Panc1 (cell line): ENCODE results near the gene ADAMTS14. TPM values are rescaled to one million over a fixed set of nuclear protein-coding genes. Genes with fewer than 3 reads are reported as not detected.
"Not testable (repeated sequence)": the region's sequence is repeated elsewhere in the genome, so short reads cannot be mapped to it uniquely, and the experiment has no call there.

ENCODE experiments used
- ATAC-seq: fragments of 200-7000 bp; cut with Tn5 transposase; 2 replicates; pipeline ENCODE4 v1.9.1; 2020; ENCODE audit warnings: mild to moderate bottlenecking, moderate library complexity
- BruUV-seq: library from RNA; stranded (reverse); fragments of 400-500 nt; replicated peaks from 2 replicates; lab custom pipeline; 2021; lab: Mats Ljungman, UMichigan
- CTCF ChIA-PET: fragments of 300-600 bp; sonication (Branson Sonifier 250); formaldehyde crosslinking; loops from one replicate; lab custom pipeline; 2022; ENCODE audit warnings: antibody characterized with exemption; lab: Charles Lee
- POLR2A ChIA-PET: fragments of 300-600 bp; sonication (Branson Sonifier 250); formaldehyde crosslinking; loops from one replicate; lab custom pipeline; 2022; ENCODE audit warnings: antibody characterized with exemption; lab: Charles Lee
- DNase-seq: peaks from one replicate; pipeline ENCODE4 v3.0.0-alpha.2; 2010; ENCODE audit warnings: low read depth, low spot score
- H3K27ac ChIP-seq: 2 replicates; pipeline ENCODE4 v1.5.1; 2011; ENCODE audit warnings: mild to moderate bottlenecking, low read length, inconsistent platforms
- H3K27me3 ChIP-seq: fragments of 200-500 bp; sonication (Bioruptor generic); 2 replicates; pipeline ENCODE4 v1.6.0; 2014; ENCODE audit warnings: low read length, inconsistent platforms; ENCODE audit not compliant: control insufficient read depth, insufficient read depth
- H3K36me3 ChIP-seq: fragments of 200-500 bp; sonication (Bioruptor generic); 2 replicates; pipeline ENCODE4 v1.5.1; 2014; ENCODE audit warnings: inconsistent platforms, mild to moderate bottlenecking, low read length, moderate library complexity; ENCODE audit not compliant: control insufficient read depth, insufficient read depth
- H3K4me1 ChIP-seq: 2 replicates; pipeline ENCODE4 v1.5.1; 2011; ENCODE audit warnings: inconsistent platforms, mild to moderate bottlenecking, low read length, moderate library complexity; ENCODE audit not compliant: control insufficient read depth, insufficient read depth
- H3K4me3 ChIP-seq, 2 experiments: 2 replicates each; pipeline ENCODE4 v1.5.1; 2011 to 2012; ENCODE audit warnings: low read depth in 2 of 2, low read length in 2 of 2, mild to moderate bottlenecking in 2 of 2, inconsistent platforms in 1 of 2, moderate library complexity in 1 of 2
- H3K9me3 ChIP-seq: fragments of 200-500 bp; sonication (Bioruptor generic); 2 replicates; pipeline ENCODE4 v1.5.1; 2014; ENCODE audit warnings: low read depth, mild to moderate bottlenecking, inconsistent platforms, low read length, moderate library complexity; ENCODE audit not compliant: control insufficient read depth, insufficient read depth
- POLR2AphosphoS5 ChIP-seq: IDR thresholded peaks from 2 replicates; pipeline ENCODE4 v1.6.1; 2012; ENCODE audit warnings: mild to moderate bottlenecking, low read depth, low read length, moderate library complexity
- SIN3A ChIP-seq: IDR thresholded peaks from 2 replicates; pipeline ENCODE4 v1.6.1; 2012; ENCODE audit warnings: low read depth, mild to moderate bottlenecking, low read length, moderate library complexity, borderline replicate concordance; ENCODE audit not compliant: insufficient read depth
- TCF7L2 ChIP-seq: IDR thresholded peaks from 2 replicates; pipeline ENCODE4 v1.6.1; 2011; ENCODE audit warnings: mild to moderate bottlenecking, low read depth, low read length, inconsistent platforms
- in situ Hi-C: cut with HindIII; loops from 2 replicates; pipeline ENCODE4 v1.10.0; 2016; ENCODE audit warnings: low sequenced_read_pairs, low pct_unique_long_range_greater_than_20kb
- intact Hi-C: fragments of 100-400 bp; cut with micrococcal nuclease; formaldehyde crosslinking; loops from one replicate; pipeline ENCODE4 v1.10.0; 2022; ENCODE audit not compliant: unreplicated experiment
- total RNA-seq: library from RNA; stranded (reverse); gene quantifications from one replicate; pipeline ENCODE4 v1.2.1, GENCODE V29; 2021; ENCODE audit not compliant: unreplicated experiment
- TF ChIP-seq, protein P1 (sequence below), 2 experiments: IDR thresholded peaks; 2 replicates each; pipeline ENCODE4 v1.6.1; 2011 to 2012; ENCODE audit warnings: low read depth in 2 of 2, control low read depth in 1 of 2, low read length in 1 of 2, mild to moderate bottlenecking in 1 of 2, moderate library complexity in 1 of 2; ENCODE audit not compliant: insufficient read depth in 1 of 2
- TF ChIP-seq, protein P2 (sequence below): fragments of 450-650 bp; IDR thresholded peaks from 2 replicates; pipeline ENCODE4 v1.5.1; 2017; ENCODE audit warnings: mild to moderate bottlenecking

The ADAMTS14 gene
- total RNA-seq, 1 experiment from 2014 or later: 0.67 TPM

DNA sequence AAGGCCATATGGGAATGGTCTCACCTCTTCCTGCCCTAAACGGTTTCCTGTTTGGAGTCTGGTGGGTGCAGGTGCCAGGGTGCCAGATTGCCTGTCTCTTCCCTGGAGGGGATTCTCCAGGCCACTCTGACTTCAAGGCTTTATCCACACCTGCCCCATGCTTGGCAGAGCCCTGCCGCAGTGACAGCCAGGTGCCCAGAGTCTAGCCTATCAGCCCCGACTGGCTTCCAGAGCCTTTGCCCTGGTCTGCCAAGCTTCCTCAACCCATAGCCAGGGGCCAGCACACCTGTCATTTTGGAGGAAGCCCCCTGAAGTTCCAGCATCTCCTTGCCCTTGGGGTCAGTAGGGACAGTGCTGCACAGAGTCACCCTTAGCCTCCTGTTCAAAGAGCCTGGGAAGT lies 91.3 kb downstream of the ADAMTS14 start:
- POLR2A ChIA-PET: interaction anchor here (1.2 kb wide), 1 partner anchor 93 kb away, joined by 5 read pairs; no protein-coding TSS in a partner anchor
- in situ Hi-C loops (no loop called here), intact Hi-C loops (loop anchor here (5.0 kb wide), 1 partner anchor 119 kb away; no protein-coding TSS in a partner anchor)
- H3K4me1 ChIP-seq: no peaks in the 10 kb centered on the region
- H3K27ac ChIP-seq: no peak overlapping the region
- H3K36me3 ChIP-seq: no peaks in the 10 kb centered on the region
- TF ChIP-seq SIN3A: no peak
- TF ChIP-seq, protein P1, sequence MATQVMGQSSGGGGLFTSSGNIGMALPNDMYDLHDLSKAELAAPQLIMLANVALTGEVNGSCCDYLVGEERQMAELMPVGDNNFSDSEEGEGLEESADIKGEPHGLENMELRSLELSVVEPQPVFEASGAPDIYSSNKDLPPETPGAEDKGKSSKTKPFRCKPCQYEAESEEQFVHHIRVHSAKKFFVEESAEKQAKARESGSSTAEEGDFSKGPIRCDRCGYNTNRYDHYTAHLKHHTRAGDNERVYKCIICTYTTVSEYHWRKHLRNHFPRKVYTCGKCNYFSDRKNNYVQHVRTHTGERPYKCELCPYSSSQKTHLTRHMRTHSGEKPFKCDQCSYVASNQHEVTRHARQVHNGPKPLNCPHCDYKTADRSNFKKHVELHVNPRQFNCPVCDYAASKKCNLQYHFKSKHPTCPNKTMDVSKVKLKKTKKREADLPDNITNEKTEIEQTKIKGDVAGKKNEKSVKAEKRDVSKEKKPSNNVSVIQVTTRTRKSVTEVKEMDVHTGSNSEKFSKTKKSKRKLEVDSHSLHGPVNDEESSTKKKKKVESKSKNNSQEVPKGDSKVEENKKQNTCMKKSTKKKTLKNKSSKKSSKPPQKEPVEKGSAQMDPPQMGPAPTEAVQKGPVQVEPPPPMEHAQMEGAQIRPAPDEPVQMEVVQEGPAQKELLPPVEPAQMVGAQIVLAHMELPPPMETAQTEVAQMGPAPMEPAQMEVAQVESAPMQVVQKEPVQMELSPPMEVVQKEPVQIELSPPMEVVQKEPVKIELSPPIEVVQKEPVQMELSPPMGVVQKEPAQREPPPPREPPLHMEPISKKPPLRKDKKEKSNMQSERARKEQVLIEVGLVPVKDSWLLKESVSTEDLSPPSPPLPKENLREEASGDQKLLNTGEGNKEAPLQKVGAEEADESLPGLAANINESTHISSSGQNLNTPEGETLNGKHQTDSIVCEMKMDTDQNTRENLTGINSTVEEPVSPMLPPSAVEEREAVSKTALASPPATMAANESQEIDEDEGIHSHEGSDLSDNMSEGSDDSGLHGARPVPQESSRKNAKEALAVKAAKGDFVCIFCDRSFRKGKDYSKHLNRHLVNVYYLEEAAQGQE (IDR thresholded peaks at IDR 0.05; ENCODE audit: insufficient read depth in 1 of 2, low read depth in 2 of 2, low read length in 1 of 2): no peak
- TF ChIP-seq, protein P2, sequence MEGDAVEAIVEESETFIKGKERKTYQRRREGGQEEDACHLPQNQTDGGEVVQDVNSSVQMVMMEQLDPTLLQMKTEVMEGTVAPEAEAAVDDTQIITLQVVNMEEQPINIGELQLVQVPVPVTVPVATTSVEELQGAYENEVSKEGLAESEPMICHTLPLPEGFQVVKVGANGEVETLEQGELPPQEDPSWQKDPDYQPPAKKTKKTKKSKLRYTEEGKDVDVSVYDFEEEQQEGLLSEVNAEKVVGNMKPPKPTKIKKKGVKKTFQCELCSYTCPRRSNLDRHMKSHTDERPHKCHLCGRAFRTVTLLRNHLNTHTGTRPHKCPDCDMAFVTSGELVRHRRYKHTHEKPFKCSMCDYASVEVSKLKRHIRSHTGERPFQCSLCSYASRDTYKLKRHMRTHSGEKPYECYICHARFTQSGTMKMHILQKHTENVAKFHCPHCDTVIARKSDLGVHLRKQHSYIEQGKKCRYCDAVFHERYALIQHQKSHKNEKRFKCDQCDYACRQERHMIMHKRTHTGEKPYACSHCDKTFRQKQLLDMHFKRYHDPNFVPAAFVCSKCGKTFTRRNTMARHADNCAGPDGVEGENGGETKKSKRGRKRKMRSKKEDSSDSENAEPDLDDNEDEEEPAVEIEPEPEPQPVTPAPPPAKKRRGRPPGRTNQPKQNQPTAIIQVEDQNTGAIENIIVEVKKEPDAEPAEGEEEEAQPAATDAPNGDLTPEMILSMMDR: no peak
- no peak for TF ChIP-seq TCF7L2
- TF ChIP-seq POLR2AphosphoS5: no peak
- H3K9me3 ChIP-seq: no peaks in the 10 kb centered on the region
- no TSS peak for BruUV-seq
- no peak for DNase-seq
- CTCF ChIA-PET: no interaction called here
- no peaks in the 10 kb centered on the region; the same call in 1 of the 2 replicates for H3K27me3 ChIP-seq
- no peak for ATAC-seq
- no peak overlapping the region for H3K4me3 ChIP-seq

DNA sequence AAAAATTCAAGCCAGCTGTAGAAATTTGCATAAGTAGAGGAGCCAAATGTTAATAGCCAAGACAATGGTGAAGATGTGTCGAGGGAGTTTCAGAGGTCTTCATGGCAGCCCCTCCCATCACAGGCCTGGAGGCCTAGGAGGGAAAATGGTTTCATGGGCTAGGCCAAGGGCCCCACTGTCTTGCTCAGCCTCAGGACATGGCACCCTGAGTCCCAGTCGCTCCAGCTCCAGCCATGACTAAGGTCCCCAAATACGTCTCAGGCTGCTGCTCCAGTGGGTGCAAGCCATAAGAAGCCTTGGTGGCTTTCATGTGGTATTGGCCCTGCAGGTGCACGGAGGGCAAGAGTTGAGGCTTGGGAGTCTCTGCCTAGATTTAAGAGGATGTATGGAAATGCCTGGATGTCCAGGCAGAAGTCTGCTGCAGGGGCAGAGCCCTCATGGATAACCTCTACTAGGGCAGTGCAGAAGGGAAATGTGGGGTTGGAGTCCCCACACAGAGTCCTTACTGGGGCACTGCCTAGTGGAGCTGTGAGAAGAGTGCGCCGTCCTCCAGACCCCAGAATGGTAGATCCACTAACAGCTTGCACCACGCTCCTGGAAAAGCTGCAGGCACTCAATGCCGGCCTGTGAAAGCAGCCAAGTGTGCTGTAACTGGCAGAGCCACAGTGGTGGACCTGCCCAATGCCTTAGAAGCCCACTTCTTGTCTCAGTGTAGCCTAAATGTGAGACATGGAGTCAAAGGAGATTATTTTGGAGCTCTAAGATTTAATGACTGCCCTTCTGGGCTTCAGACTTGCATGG lies 93.7 kb downstream of the ADAMTS14 start:
- H3K27me3 ChIP-seq: peaks cover 2% of the 10 kb centered on the region; the same call in 1 of the 2 replicates
- no peak overlapping the region for H3K27ac ChIP-seq
- no peak for DNase-seq
- no peak for ATAC-seq
- TF ChIP-seq, protein P2: no peak
- TF ChIP-seq, protein P1 (IDR thresholded peaks at IDR 0.05; ENCODE audit: insufficient read depth in 1 of 2, low read depth in 2 of 2, low read length in 1 of 2): no peak
- TF ChIP-seq TCF7L2: no peak
- no peak for TF ChIP-seq SIN3A
- TF ChIP-seq POLR2AphosphoS5: no peak
- H3K4me3 ChIP-seq: no peak overlapping the region
- no TSS peak for BruUV-seq
- intact Hi-C loops: no loop called here
- no peaks in the 10 kb centered on the region for H3K4me1 ChIP-seq
- ChIA-PET POLR2A (no interaction called here), CTCF (no interaction called here)
- H3K9me3 ChIP-seq: no peaks in the 10 kb centered on the region
- H3K36me3 ChIP-seq: no peaks in the 10 kb centered on the region
- in situ Hi-C loops: no loop called here

DNA sequence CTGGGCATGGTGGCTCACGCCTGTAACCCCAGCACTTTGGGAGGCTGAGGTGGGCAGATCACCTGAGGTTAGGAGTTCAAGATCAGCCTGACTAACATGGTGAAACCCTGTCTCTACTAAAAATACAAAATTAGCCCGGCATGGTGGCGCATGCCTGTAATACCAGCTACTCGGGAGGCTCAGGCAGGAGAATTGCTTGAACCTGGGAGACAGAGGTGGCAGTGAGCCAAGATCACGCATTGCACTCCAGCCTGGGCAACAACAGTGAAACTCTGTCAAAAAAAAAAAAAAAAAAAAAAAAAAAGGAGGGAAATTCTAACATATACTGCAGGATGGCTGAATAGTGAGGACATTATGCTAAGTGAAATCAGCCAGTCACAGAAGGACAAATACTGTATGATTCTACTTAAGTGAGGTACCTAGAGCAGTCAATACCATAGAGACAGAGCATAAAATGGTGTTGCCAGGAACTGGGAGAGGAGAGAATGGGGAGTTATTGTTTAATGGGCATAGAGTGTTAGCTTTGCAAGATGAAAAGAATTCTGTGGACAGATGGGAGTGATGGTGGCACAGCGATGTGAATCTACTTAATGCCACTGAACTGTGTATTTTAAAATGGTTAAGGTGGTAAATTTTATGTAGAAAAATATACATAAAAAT lies 95.8 kb downstream of the ADAMTS14 start:
- intact Hi-C loops, H3K27ac ChIP-seq, H3K4me3 ChIP-seq, POLR2A ChIA-PET, H3K27me3 ChIP-seq, BruUV-seq, in situ Hi-C loops, ATAC-seq, H3K9me3 ChIP-seq, CTCF ChIA-PET, H3K4me1 ChIP-seq, H3K36me3 ChIP-seq, DNase-seq: not testable (repeated sequence)
